AG08395 (cell line): Measurements from ENCODE around the gene FGD5.
A peak's percentile ranks its signal among the peaks of the same experiment; 100 is the strongest.
"Not testable (repeated sequence)": the region's sequence is repeated elsewhere in the genome, so short reads cannot be mapped to it uniquely, and the experiment has no call there.

Experiments
- DNase-seq: peaks from one replicate; pipeline ENCODE4 v3.0.0; 2012; ENCODE audit warnings: mixed read lengths, low spot score

FGD5 gene

GRCh38 chr3:14902719-14903118 is 84.0 kb downstream of the FGD5 start:
- no peak for DNase-seq

- DNase-seq, result not testable (repeated sequence)
Observed at GRCh38 chr3:14903501-14903900, 84.7 kb downstream of the FGD5 start.

GRCh38 chr3:14905055-14905657 is 86.4 kb downstream of the FGD5 start:
- DNase-seq, result no peak

GRCh38 chr3:14906355-14906971 is 87.7 kb downstream of the FGD5 start:
- DNase-seq, result no peak

GRCh38 chr3:14907043-14907966 is 88.5 kb downstream of the FGD5 start:
- no peak for DNase-seq

- no peak for DNase-seq
Observed at GRCh38 chr3:14909250-14909649, 90.5 kb downstream of the FGD5 start.

- DNase-seq, result no peak
Observed at GRCh38 chr3:14911651-14912050, 92.9 kb downstream of the FGD5 start.

GRCh38 chr3:14913071-14913925 is 94.5 kb downstream of the FGD5 start:
- no peak for DNase-seq

- DNase-seq, result no peak
Observed at GRCh38 chr3:14913926-14914778, 95.4 kb downstream of the FGD5 start.

- no peak for DNase-seq
Observed at GRCh38 chr3:14914779-14915117, 96.0 kb downstream of the FGD5 start.

GRCh38 chr3:14915636-14916222 is 97.0 kb downstream of the FGD5 start:
- no peak for DNase-seq

GRCh38 chr3:14918356-14918860 is 99.6 kb downstream of the FGD5 start:
- DNase-seq, result no peak

- no peak for DNase-seq
Observed at GRCh38 chr3:14920536-14920935, 101.8 kb downstream of the FGD5 start.

GRCh38 chr3:14921034-14921616 is 102.4 kb downstream of the FGD5 start:
- DNase-seq, result peak; percentile 88

GRCh38 chr3:14921811-14922705 is 103.3 kb downstream of the FGD5 start:
- DNase-seq, result no peak

GRCh38 chr3:14922863-14923262 is 104.1 kb downstream of the FGD5 start:
- DNase-seq, result no peak

GRCh38 chr3:14923476-14923875 is 104.7 kb downstream of the FGD5 start:
- no peak for DNase-seq

GRCh38 chr3:14925729-14926591 is 107.2 kb downstream of the FGD5 start:
- peak; percentile 77 for DNase-seq
